ENCODE measurements around the gene HSD3B2. TPM values are rescaled to one million over a fixed set of nuclear protein-coding genes. Genes with fewer than 3 reads are reported as not detected.

Gene HSD3B2
- total and polyA plus RNA-seq, 2 donors (not counting 3 experiments of a cell fraction or from before 2014, with no cell fraction given): not detected

- H3K79me2 ChIP-seq (ENCODE audit: control insufficient read depth, insufficient read depth, low read length): no peaks in the 10 kb centered on the region
- H4K20me1 ChIP-seq (replicated peaks; ENCODE audit: control insufficient read depth, extremely low read depth, insufficient read depth, low read length): no peaks in the 10 kb centered on the region
- H3K27ac ChIP-seq (ENCODE audit: insufficient read depth, low read depth, low read length): no peak overlapping the region
- H3K4me3 ChIP-seq (replicated peaks in 1 of 3; ENCODE audit: insufficient read depth in 1 of 3, low read depth in 1 of 3, low read length in 3 of 3): no peak overlapping the region
- no peaks in the 10 kb centered on the region for H3K27me3 ChIP-seq (ENCODE audit: control insufficient read depth in 2 of 2, insufficient read depth in 2 of 2, low read length in 2 of 2)
- no peak for DNase-seq (ENCODE audit: low read depth, low spot score)
- H3K4me1 ChIP-seq (ENCODE audit: control insufficient read depth, extremely low read depth, insufficient read depth, low read length): no peaks in the 10 kb centered on the region
- no peak overlapping the region for H2AFZ ChIP-seq (ENCODE audit: low read depth, low read length)
- POLR2A ChIA-PET: no interaction called here
- intact Hi-C loops (cut with micrococcal nuclease) (no loop called here), dilution Hi-C loops (cut with MboI; ENCODE audit: extremely low pct_ligation_motif_present, low sequenced_read_pairs) (no loop called here)
- BruUV-seq (replicated peaks): no TSS peak
- no peak overlapping the region for H3K4me2 ChIP-seq (ENCODE audit: insufficient read depth, low read length)
- H3K9ac ChIP-seq (replicated peaks; ENCODE audit: extremely low read depth, insufficient read depth, low read length): no peak overlapping the region
- no peaks in the 10 kb centered on the region for H3K9me3 ChIP-seq (replicated peaks; ENCODE audit: control insufficient read depth, insufficient read depth, low read length)
- H3K36me3 ChIP-seq (ENCODE audit: control insufficient read depth in 2 of 2, extremely low read depth in 1 of 2, insufficient read depth in 2 of 2, low read length in 2 of 2): no peaks in the 10 kb centered on the region
- TF ChIP-seq EZH2 (IDR thresholded peaks at IDR 0.05; ENCODE audit: borderline replicate concordance, low read depth, low read length, severe bottlenecking): no peak
- TF ChIP-seq POLR2AphosphoS5 (IDR thresholded peaks at IDR 0.05; ENCODE audit: insufficient read depth, low read depth, low read length): no peak
- no peak for TF ChIP-seq FOS (IDR thresholded peaks at IDR 0.05; ENCODE audit: borderline replicate concordance, insufficient read depth, low read length)
- no peak for TF ChIP-seq MAX (IDR thresholded peaks at IDR 0.05; ENCODE audit: insufficient read depth, insufficient read length)
- no peak for TF ChIP-seq MYC (IDR thresholded peaks at IDR 0.05; ENCODE audit: low read depth, low read length)
- TF ChIP-seq POLR2A (IDR thresholded peaks at IDR 0.05; ENCODE audit: low read depth, low read length): no peak
- TF ChIP-seq CTCF (IDR thresholded peaks at IDR 0.05; ENCODE audit: extremely low read depth in 1 of 2, insufficient read depth in 1 of 2, low read depth in 1 of 2, low read length in 2 of 2): no peak
- no peak for TF ChIP-seq JUN (IDR thresholded peaks at IDR 0.05; ENCODE audit: borderline replicate concordance, insufficient read depth, insufficient read length, low read depth)
- TF ChIP-seq GATA2 (IDR thresholded peaks at IDR 0.05; ENCODE audit: insufficient read depth, insufficient read length, low read depth, low read length): no peak
- CTCF ChIA-PET: no interaction called here
- FAIRE-seq: no peak
- H3K9me1 ChIP-seq (replicated peaks; ENCODE audit: control insufficient read depth, extremely low read depth, insufficient read depth, low read length): no peaks in the 10 kb centered on the region
Observed at GRCh38 chr1:119428991-119429390, 14.0 kb downstream of the HSD3B2 start.

Data from endothelial cell of umbilical vein (primary cell).